Stimulated activated CD4-positive, alpha-beta T cell treated with anti-CD3 and anti-CD28 coated beads, TNF-alpha, amount 100 ng/mL, for 48 hours (primary cell): ENCODE data around the gene TGIF1.

Experiments used
- DNase-seq, 3 donors: peaks; one replicate each; pipeline ENCODE4 v3.0.0-alpha.2; 2020; ENCODE audit warnings: low read depth in 3 of 3

TGIF1 gene

DNA sequence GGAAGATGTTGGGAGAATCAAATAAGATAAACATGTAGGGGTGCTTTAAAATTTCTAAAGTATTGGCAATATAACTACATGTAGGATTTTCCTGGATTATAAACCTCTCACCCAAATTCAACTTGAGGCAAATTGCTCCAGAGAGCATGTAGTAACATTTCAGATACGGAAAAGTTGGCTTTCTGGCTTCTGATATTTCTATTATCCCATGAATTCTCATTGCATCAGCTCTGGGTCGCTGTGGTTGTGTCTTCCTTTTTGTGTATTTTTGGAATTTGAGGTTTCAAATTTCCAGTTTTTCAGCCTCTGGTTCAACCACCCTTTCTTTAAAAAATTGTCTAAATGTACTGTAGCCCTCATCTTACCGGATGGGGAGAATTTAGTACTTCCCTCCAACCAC lies 32.3 kb downstream of the TGIF1 start:
- DNase-seq, result no peak

DNA sequence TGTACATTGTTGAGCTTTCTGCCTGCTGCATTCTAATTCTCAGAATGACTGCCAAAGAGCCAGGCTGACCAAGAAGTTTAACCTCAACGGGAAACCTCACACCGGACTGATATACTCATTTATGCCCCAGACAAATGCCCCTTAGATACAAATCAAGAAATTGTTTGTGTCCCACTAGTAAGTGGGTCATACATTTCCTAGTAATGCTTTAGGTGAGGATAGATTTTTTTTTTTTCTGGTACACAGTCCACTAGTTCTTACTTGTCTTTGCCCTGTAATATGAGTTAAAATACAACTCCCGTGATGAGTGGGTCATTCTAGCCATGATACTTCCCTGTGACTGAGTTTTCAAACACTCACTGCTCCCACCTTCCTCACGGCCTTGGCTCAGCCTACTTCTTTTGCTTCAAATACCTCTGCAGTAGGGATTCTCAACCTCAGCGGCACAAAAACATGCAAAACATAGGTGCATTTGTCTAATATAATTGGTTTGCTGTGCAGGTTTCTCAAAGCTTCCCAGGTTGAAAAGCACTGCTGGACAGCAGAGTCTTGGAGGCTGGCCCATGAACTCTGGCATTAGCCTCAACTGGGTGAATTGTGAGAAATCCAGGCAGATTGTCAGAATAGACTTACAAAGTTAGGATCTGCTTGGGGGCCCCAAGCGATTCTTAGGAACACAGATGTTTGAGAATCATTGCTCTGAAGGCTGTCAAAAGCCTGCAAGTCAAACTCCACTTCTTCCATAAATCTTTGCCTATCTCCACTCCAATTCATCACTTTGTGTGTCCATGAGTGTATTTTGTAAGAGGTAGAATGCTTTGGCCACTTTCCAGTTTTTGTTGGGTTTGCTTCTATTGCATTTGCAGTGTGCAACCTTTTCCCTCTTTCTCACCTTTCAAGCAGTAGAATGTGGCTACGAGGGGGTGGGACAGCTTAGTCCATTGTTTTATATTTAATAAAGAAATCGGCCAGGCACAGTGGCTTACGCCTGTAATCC lies 35.5 kb downstream of the TGIF1 start:
- no peak for DNase-seq

DNA sequence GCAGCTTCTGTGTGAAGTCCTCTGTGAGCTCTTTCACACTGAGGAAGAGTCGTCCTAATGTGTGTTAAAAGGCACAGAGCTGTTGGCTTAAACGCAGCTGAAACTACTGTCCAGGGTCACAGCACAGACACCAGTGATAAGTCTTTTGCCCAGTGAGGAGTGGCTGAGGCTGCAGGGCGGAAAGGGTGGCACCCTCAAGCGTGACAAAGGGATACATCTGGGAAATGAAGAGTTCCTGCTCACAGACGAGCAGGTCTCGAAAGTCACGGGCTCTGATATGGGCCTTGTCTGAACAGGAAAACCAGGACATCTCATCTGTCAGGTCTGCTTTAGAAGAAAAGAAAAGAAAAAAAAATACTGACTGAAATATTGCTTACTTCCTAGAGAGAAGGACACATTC lies 36.5 kb downstream of the TGIF1 start:
- DNase-seq, result no peak

DNA sequence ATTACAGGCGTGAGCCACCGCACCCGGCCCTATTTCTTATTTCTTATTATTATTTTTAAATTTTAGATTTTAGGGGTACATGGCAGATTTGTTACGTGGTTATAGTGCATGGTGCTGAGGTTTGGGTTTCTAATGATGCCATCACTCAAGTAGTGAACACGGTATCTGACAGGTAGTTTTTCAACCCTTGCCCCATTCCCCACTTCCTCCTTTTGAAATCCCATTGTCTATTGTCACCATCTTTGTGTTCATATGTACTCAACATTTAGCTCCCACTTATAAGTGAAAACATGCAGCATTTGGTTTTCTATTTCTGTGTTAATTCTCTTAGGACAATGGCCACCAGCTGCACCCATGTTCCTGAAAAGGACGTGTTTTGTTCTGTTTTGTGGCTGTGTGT lies 39.5 kb downstream of the TGIF1 start:
- DNase-seq, result no peak

DNA sequence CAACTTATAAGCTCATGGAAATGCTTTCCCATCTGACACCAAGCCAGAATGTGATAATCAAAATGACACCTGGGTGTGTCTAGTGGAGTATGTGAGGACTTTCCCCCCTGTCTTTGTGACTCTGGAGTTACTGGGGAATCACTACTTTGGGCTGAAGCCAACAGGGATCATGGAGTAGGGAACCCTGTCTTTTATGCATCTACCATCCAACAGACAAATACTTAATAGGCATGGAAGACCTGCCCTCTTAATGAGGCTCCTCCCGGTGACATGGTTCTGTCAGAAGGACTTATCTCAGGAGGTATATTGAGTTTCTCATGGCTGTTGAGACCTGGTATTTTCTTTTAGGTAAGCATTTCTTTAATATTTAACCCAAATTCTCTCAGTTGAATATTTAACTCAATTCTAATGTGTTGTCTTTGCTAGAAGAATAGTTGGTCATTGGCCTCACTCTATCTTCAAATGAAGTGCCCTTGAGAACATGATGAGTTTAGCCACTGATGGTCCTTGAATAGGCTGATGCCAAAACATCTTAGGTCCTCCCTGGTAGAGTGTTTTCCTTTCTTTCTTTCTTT lies 42.1 kb downstream of the TGIF1 start:
- DNase-seq, result no peak

DNA sequence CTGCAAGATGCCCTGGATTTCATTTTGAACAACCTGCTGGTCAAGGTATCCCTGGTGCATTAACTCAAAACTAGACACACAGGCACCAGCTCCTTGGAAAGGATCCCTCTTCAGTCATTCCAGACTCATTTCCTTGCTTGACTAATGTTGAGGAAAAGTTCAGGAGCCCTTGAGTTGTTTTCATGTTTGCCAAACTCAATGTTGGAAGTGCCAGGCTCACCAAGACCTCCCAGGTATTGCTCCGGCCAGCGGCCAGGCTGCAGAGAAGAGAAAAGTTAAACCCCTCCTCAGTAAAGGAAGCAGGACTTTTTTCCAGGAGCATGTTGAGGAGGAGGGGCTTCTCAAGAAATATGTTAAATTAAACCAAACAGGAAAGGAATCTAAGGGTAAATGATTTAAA lies 42.7 kb downstream of the TGIF1 start:
- DNase-seq, result no peak

DNA sequence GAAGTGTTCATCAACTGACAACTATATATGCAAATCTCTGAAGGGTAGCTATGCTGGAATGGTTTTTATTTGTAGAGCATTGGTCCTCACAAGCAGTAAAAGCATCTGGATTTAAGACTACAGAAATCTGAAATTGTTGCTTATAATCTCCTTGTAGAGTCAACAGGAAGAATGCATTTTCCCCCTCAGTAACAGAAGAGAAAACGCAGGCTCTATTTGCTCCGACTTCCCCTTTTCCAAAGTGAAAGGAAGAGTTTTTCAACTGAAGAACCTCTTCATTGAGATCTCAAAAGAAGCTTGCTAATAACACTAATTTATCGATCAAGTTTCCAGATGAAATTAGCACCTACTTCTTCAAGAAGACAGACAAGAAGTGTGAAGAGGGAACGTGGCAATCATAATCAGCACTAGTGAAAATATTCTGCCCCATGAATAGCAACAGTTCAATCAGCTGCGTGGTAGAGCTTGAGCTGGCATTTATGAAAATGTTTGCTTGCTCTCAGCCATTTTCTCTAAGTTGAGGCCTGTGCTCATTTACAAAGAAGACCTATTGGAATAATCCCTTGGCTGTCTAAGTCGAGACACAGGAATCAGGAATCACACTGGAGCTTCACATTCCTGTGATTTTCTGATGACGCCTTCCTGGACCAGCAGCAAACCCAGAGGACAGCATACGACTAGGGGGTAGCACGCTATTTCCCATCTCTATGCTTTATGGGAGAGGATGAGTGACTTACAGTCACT lies 43.7 kb downstream of the TGIF1 start:
- no peak for DNase-seq

DNA sequence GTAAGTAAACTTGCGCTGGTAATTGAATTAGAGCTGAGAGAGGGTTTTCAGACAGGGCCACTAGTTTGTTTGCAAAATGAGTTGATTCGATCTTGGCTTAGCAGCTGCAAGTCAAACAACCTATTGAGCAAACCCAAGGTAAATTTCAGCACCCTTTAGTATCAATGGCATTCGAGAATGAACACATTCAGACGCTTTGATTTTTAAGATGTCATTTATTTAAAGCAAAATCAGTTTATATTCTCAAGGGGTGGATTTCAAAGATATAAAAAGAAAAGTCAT lies 44.2 kb downstream of the TGIF1 start:
- no peak for DNase-seq

DNA sequence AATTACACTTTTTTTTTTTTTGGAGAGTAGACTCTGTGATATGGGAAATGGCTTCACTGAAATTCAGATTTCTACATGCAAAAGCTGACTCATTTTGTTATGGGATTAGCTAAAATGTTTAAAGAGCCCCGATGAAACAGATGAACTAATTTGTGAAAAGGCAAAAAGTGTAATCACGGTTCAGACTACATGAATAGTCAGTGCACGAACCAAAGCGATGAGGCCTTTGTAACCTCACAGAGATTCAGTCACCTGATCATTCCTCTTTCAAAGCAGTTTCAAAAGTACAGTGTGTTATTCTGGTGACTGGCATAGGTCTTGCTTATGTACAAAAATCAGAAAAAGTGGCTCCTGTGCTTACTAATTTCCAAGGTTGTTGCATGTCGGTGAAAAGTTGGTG lies 44.6 kb downstream of the TGIF1 start:
- DNase-seq, result no peak

DNA sequence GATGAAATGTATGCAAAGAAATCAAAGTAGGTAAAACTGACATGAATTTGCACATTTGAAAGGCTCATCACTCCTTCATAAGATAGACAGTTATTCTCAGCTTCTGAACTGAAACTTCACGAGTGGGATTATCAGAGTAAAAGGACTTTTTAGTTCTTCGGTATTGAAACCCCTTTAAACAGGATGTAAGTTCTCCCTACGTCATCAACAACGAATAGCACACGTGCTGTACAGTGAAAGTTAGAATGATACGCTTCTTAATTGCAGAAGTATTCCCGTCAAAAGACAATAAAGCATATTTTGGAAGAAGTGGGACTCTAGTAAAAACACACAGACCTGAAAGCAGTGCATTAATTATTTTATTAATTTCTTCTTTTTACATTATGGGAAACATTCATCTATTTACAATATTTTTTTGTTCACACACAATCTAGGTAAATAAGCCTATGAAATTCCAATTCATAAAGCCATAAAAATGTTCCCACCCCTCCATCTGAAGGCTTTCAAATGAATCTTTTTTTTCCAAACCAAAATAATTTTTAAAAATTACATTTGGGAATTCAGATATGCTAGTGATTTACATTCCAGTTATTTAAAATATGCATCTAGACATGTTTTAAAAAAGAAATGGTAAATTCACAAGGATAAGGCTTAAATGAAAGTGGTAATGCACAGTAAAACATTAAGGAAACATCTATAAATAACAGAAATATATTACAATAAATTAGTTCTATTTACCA lies 45.9 kb downstream of the TGIF1 start:
- no peak for DNase-seq

DNA sequence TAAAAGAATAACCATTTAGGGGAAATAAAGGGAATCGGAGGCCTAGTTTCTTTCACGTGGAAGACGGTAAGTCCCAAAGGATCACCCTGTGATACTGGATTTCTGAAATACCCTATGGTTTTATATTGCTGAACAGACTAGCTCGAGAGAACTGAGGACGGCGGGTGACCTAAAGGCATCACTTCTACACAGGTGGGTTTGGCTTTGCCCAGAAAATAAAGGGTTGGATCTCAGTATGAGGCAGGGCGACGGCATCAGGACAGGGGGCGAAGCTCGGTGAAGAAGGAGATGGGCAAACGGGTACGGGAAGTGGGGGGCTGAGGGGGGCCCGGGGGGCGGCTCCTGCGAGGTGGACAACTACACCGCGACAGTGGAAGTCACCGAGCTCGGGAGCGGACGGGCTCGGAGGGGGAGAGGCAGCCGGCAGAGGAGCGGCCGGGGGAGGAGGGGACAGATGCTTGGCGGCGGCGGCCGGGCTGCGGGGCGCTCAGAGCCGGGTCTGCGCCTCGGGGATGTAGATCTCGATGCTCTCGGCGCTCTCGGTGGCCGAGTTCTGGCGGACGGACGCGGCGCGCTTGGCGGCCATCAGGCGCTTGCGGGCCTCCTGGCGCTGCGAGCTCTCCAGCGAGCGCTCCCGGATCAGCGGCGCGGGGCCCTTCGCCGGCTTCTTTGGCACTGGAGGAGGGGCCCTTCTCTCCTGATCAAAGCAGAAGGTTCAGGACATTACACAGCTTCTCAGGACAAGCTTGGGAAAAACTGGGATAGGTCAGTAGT lies 48.9 kb downstream of the TGIF1 start:
- no peak for DNase-seq

DNA sequence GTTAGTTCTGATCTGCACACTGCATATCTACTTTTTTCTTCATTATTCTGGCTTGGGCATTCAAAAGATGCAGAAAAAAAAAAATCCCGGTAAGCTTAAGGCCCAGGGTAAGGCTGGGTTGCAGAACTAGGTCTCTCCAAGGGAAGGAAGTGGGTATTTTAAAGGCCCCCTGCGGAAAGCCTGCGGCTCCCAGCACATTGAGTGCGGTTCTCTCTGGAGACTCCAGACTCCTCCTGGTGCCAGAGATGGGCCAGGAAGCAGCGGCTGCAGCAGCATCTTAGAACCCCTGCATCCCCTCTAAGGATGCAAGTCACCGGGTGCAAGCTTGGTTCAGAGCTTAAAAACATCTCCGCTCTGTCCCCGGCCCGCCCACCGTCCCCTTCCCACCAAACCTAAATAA lies 49.5 kb downstream of the TGIF1 start:
- no peak for DNase-seq

DNA sequence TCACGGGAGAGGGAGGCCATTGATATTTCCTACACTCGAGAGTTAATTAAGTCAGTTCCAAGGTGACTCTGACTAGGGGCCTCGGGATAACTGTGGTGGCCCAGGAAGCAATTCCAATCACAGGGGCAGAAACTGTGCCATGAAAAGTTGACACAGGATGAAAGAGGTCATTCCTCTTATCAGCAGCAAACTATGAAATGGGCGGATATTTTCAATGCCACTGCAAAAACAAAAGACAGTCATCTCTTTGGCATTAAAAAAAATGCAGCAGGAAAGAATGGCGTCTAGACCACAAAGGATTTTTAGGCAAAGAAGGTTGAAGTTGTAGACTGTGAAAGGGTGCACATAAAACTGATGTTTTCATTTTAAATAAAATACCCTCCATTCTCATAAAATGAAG lies 50.0 kb downstream of the TGIF1 start:
- DNase-seq, result no peak

DNA sequence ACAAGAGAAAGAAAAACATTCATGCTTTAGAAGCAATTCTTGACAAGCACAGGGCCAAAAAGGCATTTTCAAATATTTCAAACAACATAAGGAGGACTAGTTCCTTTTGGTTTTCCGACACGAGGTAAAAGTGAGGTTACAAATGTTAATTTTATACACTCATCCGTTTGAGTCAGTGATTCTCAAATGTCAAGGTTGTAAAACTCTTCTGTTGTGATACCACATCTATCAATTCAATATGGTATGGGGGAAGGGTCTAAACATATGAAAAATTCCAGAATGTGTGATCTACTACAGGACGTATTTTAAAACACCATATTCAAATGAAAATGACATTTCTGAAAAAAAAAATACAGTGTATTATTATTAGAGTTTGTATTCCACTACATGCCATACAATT lies 52.7 kb downstream of the TGIF1 start:
- DNase-seq, result no peak

DNA sequence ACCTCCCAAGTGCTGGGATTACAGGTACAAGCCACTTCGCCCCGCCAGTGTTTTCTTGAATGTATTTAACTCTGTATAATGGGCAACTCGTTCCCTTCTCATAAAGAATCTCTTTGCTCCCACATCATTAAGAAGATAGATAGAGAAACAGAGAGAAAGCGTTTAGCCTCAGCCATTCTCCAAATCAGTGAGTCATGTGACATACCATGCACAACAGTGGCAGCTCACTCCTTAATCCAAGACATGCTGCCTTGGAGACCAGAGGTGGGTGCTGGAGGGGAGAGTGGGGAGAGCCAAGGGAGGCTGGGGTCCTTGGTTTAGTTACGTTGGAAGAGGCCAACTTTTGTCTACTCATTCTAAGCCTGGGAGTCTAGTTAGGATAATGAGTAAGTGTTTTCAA lies 54.7 kb downstream of the TGIF1 start:
- no peak for DNase-seq

DNA sequence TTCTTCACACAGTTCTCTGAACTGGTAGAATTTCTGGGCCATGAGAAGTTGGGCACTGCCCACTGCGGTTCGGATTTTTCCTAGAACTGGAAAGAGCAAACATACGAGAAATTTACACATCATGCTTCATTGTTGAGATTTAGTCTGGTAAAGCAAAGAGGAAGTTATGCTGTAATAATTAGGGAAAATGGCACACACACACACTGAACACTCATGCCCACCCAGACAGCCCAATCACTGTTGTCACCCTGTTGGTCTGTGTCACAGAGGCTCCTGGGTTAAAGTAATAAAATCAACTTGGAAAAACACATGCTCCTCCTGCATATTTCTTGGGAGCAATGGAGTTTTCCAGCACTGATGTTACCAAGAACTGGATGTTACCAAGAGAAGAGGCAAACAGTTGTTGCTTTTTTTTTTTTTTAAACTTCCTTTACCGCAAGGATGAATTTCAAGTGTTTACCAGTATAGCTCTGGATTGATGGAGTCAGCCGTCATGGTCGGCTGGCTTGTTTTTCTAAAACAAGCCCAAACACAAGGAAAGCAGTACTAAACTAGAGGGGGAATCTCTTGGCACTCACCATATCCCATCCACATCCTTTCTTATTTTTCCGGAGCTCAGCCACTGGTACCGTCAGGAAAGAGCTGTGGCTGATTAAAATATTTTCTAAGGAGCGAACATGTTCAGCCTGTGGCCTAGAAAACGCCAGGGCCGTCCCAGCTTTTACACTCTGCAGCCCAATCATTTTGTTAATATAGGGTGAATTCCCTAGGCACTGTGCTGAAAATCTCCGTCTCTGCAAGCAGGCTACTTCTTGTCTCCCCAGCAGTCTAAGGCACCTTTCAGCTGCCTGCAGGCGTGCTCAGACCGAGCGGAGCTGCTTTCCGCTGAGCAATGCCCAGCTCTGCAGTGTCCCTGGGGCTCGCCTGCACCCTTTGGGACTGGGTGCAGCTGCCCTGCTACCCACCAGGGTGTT lies 58.9 kb downstream of the TGIF1 start:
- no peak for DNase-seq
